ENCODE measurements around the gene POC1B.

The POC1B gene

DNA sequence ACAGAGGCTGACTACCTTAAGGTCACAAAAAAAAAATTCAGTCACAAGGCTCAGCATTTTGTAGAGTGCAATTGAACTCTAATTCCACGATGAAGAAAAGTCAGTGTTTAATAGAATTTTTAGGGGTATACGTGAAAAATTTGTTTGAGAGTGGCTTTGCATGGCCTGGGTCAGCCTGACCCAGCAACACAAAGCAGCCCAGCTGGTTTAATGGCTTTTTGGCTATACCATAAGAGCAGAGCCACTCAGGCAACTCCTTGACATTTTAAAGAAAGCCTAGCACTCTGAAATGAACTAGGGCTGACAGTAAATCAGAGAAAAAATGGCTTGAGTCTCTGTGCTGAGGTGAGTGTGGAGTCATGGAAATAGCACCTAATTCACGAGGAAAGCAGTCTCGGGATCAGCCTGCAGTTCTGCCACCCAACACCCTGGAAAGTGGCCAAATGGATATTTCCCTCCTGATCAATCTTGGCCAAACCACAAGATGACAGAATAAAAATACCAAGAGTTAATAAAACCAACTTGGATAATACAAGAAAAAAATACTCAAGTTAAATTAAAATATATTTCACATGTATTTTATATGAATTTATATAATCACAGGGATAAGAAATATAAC, 60.8 kb downstream of the POC1B start:
- no peak for DNase-seq (ENCODE audit: low read depth)

DNA sequence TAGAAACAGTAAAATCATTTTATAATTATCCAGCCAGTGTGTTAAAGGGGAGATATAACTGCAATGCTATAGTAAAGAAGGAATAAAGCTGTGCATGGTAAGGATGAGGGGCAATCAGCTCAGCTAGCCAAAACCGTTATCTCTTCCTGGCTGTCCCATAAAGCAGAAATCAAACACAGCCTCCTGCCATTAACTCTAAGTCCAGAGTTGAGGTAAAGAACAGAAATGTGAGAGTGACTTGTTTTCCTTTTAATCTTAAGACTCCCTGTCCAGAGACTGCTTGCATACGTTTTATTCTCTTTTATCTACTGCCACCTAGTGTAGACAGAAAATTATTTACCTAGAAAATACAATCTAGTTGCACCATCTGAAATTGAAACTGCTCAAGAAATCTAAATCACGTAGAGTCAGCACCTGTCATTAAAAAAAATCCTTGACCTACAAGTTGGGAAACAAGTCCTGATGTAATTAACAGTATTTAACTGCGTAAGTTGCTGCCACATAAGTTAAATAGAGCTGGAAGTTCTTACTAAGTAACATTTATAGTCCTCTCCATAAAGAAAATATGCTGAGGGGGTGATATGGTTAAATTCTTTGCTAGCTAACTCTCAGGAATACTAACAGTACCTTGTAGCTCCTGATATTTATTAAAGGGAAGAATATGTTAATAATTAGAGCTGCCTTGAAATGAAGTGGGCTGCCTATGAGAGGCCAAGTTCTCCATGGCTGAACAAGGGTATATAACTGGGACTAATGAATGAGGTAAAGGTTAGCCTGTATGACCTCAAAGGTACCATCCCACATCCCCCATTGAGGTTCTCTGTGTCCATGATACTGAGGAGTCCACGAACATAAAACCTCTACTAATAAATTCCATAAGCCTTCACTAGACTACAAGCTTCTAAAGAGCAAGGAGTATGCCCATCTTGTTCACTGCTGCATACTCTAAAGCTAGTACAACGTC, 63.9 kb downstream of the POC1B start:
- DNase-seq (ENCODE audit: low read depth), result peak; percentile 85

DNA sequence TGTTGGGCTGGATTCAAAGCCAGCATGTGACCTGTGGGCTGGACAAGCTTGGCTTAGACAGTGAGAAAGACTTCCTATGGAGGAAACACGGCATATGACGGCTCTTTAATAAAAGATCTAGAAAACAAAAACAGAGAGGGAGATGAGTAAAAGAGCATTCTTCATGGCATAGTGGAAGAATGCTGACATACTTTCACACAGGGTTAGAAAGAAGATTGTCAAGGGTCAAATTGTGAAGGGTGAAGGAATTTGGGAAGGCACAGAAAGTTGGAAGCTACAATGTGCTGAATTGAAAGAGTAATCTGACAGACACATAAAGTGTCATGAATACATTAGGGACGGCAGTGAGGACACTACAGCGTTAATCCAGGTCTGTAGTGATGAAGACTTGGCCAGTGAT, 64.7 kb downstream of the POC1B start:
- DNase-seq (ENCODE audit: low read depth), result peak; percentile 19

DNA sequence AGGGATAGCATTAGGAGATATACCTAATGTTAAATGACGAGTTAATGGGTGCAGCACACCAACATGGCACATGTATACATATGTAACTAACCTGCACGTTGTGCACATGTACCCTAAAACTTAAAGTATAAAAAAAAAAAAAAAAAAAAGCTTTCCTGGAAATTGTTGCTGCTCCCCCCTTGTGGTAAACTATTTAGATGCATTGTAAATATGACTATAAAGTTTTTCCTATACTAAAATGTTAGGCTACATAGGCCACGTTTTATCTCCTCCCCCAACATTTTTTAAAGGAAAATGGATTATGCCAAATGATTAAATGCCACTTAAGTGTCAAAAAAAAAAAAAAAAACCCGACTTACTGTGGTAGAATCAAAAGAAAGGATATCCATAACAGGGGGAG, 66.6 kb downstream of the POC1B start:
- peak; percentile 28 for DNase-seq (ENCODE audit: low read depth)

DNA sequence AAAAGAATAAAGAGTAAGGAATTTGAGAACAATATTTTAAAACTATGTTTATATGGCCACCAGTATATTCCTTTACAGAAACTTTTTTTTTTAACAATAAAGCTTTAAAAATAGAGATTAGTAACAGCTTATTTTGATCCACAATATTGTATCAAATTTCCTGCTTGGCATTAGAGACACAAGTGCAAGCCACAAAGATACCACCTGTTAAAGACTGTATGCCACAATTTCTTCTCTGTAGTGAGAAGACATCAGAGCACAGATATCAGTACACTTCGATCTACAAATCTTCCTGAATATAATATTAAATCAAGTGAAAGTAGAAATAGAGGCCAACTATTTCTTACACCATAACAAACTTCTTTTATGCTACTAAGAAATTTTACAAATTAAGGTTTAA, 69.3 kb downstream of the POC1B start:
- no peak for DNase-seq (ENCODE audit: low read depth)

DNA sequence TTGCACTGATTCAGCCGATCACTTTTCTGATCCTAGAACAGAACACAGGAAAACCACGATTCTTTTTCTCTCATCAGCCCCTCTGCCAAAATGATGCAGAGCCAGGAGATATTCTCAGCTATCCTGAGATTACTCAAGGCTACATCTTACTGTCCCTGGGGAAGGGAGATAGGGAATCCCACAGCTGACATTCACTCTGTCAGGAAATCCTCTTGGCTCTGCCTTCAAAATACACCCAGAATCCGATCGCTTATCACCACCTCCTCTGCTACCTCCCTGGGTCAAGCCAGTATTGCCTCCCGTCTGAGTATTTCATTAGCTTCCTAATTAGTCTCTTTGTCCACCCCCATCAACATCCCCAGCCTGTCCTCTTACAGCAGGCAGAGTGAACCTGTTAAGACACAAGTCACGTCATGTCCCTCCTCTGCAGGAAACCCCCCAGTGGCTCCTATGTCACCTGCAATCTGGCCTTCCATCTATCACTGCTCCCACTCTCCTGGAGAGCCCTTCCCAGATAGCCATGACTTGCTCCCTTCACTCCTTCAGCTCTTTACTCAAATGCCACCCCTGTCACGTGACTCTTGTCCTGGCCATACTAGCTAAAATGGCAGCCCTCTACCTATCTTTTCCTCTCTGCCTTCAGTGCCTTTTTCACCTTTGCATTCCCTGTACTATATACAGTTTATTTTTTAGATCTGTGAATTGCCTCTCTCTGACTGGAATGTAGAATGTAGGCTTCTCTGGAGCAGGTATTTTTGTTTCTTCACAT, 71.6 kb downstream of the POC1B start:
- peak; percentile 38 for DNase-seq (ENCODE audit: low read depth)

DNA sequence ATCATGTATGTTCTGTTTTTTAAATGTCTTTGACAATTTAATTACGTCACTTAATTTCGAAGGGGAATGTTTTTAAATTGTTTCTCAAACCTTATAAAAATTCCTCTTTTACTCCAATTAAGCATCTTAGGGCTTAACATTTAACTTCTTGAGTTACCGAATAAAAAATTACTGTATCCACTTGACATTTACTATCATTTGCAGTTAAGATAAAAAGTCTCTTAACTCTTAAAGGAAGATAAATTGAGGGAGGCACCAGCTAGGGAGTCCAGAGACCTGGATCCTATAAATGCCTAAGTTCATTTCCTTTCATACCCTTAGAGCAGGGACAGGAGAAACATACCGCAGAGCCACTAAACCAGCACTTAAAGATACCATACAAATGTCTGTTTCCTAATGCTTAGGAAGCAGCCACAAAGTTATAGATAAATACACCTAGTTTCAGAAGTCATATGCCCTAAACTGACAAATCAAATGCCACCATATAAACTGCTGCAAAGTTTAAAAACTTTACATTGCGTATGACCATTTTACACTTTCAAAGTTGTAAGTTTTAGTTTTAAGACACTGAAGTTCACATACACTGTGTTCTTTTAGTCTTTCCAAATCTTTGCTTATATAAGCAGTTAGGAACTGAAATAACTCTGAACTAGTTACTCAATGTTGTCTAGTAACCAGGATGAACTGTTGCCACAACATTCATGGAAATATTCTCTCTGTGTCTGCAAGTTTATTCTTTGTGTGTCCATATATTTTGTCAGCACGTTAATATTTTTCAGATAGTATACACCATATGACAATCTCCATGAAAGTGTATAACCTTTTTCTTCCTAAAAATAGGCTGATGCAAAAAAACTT, 72.5 kb downstream of the POC1B start:
- DNase-seq (ENCODE audit: low read depth), result peak; percentile 89

DNA sequence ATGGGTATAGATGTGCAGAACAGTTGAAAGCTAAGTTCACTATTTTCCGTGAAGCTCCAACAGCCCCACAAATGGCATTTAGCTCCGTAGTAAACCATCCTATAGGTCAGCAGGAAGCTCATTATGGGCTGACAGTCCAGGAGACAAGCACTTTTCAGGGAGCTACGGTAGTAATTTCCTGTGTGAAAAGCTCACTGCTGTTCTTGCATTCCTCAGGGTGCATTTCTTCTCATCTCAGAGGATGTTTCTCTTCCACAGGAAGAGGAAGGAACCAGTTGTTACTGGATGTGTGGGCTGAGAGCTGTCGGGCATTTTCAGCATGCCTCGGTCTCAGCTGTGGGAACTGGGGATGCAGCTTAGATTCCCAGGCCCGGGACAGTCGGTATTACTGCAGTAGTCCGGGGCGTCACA, 74.0 kb downstream of the POC1B start:
- peak; percentile 94 for DNase-seq (ENCODE audit: low read depth)

DNA sequence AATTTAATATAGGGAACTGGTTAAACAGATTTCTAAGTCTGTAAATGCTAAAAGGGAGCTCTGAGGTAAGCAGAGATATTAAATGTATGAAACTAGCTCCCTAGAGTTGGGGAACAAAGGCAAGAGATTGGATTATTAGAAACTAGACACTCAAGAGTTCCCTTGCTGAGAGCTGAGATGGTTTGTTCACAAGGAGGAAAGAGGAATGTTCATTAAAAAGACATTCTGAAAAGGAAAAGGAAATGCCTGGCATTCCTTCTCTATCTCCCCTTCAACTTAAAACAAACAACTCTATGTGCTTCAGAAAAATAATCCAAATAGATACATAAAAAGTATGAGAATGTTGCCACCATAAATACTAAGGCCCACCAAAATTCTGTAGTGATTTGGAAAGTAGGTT, 74.9 kb downstream of the POC1B start:
- peak; percentile 88 for DNase-seq (ENCODE audit: low read depth)

DNA sequence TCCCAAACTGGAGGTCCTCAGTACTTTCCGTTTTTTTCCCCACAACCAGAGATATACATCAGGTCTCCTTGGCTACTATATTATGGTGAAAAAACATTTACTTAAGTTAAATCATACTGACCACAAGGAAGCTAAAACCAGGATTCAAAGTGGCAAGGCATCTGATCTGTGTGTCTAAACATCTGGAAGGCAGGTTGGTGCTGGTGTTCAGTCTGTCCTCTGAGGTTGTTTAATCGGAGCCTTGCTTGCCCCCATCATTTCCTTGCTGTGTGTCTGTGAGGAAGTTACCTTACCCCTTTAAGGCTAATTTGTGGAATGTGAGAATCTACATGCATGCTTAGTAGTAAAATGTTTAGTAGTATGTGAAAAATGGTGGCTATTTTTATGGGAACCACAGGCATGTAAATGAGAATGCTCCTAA, 76.9 kb downstream of the POC1B start:
- peak; percentile 29 for DNase-seq (ENCODE audit: low read depth)

DNA sequence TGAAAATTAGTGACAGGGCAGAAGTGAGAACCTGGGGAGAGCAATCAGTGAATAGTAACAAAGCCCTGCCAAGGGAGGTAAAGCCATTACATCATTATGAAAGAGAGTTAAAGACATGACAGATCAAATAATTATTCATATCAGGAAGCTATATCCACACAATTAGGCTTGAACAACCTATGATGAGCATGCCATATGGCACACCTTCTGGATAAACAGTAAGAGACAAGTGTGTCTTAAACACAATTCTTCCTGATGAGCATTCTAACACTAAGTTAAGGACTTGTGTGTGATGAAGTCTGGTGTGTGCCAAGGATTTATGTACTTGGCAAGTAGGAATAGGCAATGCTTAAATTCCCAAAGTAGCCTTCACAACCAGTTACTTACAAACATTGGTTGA, 77.3 kb downstream of the POC1B start:
- DNase-seq (ENCODE audit: low read depth), result no peak

DNA sequence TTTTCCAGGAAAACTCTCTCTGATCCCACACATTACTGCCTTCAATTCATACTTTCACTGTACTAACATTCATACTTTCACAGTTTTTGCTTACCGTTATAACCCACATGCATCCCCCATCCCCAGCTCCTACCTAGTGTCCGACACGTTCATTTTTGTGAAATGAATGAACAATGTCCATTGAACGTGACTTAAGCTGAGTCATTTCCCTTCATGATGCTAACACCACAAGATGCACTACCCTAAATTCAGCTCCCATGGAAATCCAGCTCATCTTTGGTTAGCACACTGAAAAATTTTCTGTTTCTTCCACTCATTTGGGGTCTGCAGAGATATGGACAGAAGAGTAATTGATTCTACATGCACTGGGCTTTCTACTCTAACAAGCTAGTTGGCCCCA, 85.9 kb downstream of the POC1B start:
- no peak for DNase-seq (ENCODE audit: low read depth)

DNA sequence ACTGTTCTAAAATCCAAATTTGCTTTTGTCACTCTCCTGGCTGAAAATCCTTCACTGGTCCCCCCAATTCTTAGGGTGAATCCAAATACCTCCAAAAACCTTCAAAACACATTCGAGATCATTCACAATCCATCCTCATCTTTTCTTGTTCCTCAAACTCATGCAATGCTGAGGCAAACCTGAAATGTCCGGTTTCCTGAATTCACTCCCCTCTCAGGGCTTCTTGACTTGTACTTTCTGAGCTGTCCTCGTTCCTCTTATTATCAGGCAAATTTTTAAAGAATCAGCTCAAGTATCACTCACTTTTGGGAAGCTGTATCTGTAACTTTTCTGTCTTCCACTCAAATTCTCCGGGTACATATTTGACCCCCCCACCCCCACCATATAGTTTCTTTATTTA, 88.6 kb downstream of the POC1B start:
- DNase-seq (ENCODE audit: low read depth), result no peak

DNA sequence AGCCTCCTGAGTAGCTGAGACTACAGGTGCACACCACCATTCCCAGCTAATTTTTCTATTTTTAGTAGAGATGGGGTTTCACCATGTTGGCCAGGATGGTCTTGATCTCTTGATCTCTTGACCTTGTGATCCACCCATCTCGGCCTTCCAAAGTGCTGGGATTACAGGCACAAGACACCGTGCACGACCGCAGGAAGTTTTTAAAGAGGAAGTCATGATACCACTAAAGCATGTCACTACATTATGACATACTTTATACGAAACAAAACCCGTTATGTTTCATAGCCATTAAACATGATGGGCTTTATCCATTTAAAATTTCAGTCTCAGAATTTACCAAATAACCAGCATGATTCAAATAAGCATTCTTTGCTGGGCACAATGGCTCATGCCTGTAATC, 89.8 kb downstream of the POC1B start:
- DNase-seq (ENCODE audit: low read depth), result no peak

DNA sequence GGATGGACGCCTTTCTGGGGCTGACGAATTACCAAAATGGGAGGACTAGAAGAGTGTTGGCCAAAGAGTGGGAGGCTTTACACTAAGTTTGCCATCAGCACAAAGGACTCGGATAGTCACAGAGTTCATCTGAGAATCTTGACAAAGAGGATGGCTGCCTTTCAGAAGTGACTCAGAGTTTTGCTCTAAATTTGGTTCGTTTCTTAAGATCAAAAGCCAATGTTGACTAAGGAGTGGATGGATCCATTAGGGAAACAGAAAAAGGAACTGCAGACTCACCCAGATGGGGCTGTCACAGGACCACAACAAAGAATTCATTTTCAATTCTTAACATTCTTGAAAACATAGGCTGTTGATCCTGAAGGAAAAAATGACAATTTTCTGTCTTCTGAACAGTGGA, 92.2 kb downstream of the POC1B start:
- no peak for DNase-seq (ENCODE audit: low read depth)

DNA sequence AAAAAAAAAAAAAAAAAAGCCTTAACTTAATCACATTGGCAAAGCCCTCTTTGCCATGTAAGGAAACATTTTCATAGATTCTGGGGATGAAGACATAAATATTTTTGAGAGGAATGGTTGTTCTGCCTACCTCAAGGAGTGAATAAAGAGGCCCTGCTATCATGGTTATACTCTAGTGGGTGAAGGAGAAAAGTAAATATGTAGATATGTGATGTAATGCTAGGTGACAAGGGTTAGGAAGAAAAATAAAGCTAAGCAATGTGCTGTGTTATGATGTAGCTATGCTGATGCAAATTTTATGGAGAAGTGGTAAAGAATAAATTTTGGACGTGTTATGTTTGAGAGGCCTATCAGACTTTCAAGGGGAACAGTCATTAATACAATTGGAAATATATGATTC, 93.5 kb downstream of the POC1B start:
- DNase-seq (ENCODE audit: low read depth), result no peak

DNA sequence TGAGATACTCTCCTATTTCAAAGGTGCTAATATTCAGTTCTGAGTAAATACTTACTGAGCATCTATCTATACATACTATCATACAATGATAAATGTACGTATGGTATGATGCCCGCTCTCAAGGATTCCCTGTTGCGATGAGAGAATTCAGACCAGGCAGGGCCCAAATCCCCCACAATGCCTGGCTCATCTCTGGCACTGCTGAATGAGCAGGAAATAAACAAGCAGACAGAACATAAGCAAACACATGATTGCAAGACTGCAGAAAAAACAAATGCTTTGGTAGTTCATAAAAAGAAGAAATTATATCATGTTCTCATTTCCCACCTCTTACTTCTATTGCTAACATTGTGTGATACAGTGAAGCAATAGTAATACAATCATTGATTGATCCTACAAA, 96.3 kb downstream of the POC1B start:
- no peak for DNase-seq (ENCODE audit: low read depth)

DNA sequence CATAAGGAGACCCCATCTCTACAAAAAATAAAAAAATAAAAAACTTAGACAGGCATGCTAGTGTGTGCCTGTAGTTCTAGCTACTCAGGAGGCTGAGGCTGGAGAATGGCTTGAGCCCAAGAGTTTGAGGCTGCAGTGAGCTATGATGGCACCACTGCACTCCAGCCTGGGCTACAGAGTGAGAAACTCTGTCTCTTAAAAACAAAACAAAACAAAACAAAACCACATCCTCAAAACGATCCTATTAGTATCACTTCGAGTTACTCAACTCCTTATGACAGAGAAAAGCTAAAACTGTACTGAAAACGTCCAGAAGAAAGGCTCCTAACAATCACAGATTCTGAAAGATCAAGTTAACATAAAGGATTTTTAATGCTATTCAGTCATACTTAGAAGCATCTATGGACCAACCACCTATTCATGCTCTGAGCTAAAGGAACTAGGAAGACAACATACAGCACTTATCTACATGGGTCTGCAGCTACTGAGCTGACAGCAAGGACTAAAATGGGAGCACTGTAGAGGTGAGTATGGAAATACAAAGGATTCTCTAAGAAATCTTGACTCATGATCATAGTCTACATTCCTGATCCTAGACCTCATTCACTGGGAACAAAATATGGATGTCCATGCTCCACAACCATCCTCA, 98.2 kb downstream of the POC1B start:
- no peak for DNase-seq (ENCODE audit: low read depth)

DNA sequence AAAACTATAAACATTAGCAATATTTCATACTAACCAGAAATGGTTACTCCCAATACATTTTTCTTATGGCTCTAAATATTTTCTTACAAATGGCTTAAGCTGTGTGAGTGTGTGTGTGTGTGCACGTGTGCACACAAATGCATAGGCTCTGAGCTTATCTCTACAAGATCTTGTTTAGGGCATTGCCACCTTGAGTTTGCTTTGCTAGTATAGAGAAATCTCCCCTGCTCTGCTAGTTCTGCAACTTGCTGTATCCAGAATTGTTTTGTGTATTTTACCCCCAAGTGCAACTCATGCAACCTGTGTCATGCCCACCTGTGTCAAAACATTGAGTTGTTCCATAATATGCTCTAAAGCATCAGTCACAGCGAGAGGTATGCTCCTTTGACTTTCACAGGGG, 101.0 kb downstream of the POC1B start:
- DNase-seq (ENCODE audit: low read depth), result no peak

DNA sequence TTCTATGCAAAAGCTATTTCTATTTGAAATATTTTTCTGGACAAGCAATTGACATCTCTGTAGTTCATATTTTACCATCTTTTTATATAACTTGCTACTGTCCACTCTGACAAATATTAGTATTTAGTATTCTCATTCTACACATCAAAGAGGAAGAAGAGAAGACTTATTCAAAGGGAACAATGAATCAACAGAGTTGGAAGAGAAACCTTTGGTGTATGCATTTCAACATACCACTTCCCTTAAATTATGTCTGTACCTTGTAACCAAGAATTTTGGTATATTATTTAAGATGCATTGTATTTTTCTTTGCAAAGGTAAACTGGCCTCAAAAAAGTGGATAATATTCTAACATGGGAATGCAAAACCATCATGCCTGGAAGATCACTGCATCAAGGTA, 101.5 kb downstream of the POC1B start:
- DNase-seq (ENCODE audit: low read depth), result no peak

DNA sequence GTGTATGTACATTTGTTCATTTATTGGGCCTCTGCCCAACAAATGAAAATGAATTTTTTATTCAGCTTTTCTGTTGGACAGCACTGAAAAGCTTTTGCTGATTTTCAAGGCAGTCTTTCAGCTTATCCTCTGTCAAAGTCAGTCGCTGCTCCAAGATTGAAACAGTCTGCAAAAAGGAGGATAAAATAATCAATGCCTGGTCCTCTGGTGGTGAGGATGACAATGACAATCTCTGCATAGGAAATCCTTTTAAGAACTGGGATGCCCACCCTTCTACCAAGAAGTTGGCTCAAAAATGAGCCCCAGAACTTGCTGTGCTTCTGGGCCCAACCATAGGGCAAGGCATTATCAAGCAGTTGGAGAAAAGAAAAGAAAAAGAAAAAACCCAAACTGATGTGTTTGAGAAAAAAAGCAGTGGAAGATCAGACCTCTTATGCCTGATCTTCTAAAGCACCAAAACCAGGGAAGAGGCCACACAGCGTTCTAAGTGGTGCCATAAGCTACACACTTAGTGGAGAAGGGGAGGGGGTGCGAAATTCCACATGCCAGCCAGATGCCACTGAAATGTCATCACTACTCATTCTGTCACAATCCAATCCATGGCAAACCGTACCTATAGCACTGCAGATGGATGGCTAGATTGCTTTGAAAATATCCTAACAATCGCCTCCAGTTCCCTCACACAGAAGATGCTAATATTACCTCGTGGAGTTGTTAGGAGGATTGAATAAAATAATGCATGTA, 104.6 kb downstream of the POC1B start:
- no peak for DNase-seq (ENCODE audit: low read depth)

Data from amniotic epithelial cell (primary cell).